Measurements from ENCODE around the gene OR6B2. TPM values are rescaled to one million over a fixed set of nuclear protein-coding genes. Genes with fewer than 3 reads are reported as not detected.

Gene OR6B2
- total RNA-seq, 4 donors from 2014 or later: not detected

DNA sequence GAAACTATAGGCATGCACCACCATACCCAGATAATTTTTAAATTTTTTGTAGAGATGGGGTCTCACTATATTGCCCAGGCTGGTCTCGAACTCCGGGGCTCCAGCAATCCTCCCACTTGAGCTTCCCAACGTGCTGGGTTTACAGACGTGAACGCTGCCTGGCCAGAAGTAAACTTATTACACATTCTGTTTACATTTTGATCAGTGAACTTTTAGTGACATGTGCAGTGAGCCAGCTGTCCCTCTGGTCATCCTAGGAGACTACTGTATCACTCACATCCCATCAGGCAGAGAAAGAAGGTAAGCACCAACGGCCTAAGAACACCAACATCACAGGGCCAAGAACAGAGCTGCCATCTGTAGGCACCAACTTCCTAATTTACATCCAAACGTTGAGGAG, 27.2 kb downstream of the OR6B2 start:
- no peak for TF ChIP-seq POLR2A (IDR thresholded peaks at IDR 0.05)
- TF ChIP-seq, protein P1, sequence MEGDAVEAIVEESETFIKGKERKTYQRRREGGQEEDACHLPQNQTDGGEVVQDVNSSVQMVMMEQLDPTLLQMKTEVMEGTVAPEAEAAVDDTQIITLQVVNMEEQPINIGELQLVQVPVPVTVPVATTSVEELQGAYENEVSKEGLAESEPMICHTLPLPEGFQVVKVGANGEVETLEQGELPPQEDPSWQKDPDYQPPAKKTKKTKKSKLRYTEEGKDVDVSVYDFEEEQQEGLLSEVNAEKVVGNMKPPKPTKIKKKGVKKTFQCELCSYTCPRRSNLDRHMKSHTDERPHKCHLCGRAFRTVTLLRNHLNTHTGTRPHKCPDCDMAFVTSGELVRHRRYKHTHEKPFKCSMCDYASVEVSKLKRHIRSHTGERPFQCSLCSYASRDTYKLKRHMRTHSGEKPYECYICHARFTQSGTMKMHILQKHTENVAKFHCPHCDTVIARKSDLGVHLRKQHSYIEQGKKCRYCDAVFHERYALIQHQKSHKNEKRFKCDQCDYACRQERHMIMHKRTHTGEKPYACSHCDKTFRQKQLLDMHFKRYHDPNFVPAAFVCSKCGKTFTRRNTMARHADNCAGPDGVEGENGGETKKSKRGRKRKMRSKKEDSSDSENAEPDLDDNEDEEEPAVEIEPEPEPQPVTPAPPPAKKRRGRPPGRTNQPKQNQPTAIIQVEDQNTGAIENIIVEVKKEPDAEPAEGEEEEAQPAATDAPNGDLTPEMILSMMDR (IDR thresholded peaks at IDR 0.05): no peak
- H3K4me3 ChIP-seq: no peak overlapping the region
- peaks cover 25 to 100% (median 32%) of the 10 kb centered on the region in 3 donors for H3K36me3 ChIP-seq
- no peaks in the 10 kb centered on the region for H3K4me1 ChIP-seq
- H3K27me3 ChIP-seq: no peaks in the 10 kb centered on the region
- no peak for DNase-seq
- intact Hi-C loops (cut with DNase I): no loop called here
- H3K27ac ChIP-seq: no peak overlapping the region
- WGBS, 2 donors: 75 to 88% methylated on average over 5 to 7 of the region's 7 CpGs
- no peaks in the 10 kb centered on the region for H3K9me3 ChIP-seq

DNA sequence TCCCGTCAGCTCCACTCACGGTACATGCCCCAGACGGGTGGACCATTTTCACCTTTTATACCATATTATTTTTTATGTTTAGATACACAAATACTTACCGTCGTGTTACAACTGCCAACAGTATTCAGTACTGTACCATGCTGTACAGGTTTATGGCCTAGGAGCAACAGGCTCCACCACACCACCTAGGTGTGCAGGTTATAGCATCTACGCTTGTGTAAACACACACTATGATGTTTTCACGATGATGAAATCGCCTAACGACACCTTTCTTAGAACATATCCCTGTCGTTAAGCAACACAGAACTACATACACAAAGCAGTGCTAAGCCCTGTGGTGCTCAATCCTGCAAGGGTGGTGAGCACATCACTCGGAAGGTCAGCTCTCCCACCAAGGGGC, 29.6 kb downstream of the OR6B2 start:
- H3K4me1 ChIP-seq: no peaks in the 10 kb centered on the region
- TF ChIP-seq, protein P1 (IDR thresholded peaks at IDR 0.05): no peak
- no peak for TF ChIP-seq POLR2A (IDR thresholded peaks at IDR 0.05)
- H3K27me3 ChIP-seq: no peaks in the 10 kb centered on the region
- DNase-seq: no peak
- no peaks in the 10 kb centered on the region for H3K9me3 ChIP-seq
- intact Hi-C loops (cut with DNase I): no loop called here
- H3K4me3 ChIP-seq: no peak overlapping the region
- H3K36me3 ChIP-seq: peaks cover 25 to 90% (median 32%) of the 10 kb centered on the region in 3 donors
- no peak overlapping the region for H3K27ac ChIP-seq
- WGBS, 2 donors: 80 to 88% methylated on average over 11 of the region's 11 CpGs

DNA sequence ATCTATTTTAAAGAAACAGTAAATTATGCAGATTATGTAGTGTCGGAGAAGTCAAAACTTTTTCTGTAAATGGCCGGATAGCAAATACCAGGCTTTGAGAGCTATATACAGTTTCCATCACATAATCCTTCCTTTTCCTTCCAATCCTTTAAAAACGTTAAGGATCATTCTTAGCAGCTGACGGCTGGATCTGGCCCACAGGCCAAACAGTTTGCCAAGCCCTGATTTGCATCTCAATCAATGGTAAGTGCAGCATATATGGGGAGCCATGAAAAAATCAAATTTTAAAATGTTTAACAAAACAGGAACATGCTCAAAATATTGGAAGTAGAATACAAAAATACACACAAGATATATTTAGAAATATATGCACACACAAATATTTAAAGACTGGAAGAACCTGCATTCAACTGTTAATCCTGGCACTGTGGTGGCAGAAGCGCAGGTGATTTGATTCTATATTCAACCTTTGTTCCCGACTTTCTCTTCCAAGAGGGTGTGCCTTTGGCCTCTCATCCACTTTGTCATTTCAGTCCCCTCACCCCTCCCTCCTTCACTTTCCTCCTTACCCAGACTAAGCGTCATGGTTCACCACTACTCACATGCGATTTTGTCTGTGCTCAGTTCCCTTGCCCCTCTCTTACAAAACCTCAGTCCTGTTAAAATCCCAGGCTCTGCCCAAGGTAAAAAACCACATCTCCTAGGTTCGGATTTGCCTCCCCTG, 32.4 kb downstream of the OR6B2 start:
- intact Hi-C loops (cut with DNase I): no loop called here
- H3K27ac ChIP-seq: no peak overlapping the region
- no peak overlapping the region for H3K4me3 ChIP-seq
- no peaks in the 10 kb centered on the region for H3K9me3 ChIP-seq
- 69 to 71% methylated on average over 9 of the region's 9 CpGs for WGBS, 2 donors
- H3K4me1 ChIP-seq: no peaks in the 10 kb centered on the region
- no peak for TF ChIP-seq POLR2A (IDR thresholded peaks at IDR 0.05)
- TF ChIP-seq, protein P1 (IDR thresholded peaks at IDR 0.05): no peak
- peaks cover 15 to 88% (median 15%) of the 10 kb centered on the region in 3 donors for H3K36me3 ChIP-seq
- no peak for DNase-seq
- H3K27me3 ChIP-seq: no peaks in the 10 kb centered on the region

- DNase-seq: no peak
- H3K9me3 ChIP-seq: no peaks in the 10 kb centered on the region
- no peaks in the 10 kb centered on the region for H3K27me3 ChIP-seq
- no peak overlapping the region for H3K27ac ChIP-seq
- H3K4me3 ChIP-seq: no peak overlapping the region
- no peak for TF ChIP-seq POLR2A (IDR thresholded peaks at IDR 0.05)
- TF ChIP-seq, protein P1 (IDR thresholded peaks at IDR 0.05): no peak
- no peaks in the 10 kb centered on the region for H3K4me1 ChIP-seq
- peaks cover 14 to 82% (median 15%) of the 10 kb centered on the region in 3 donors for H3K36me3 ChIP-seq
- intact Hi-C loops (cut with DNase I): no loop called here
- 84 to 92% methylated on average over 6 of the region's 6 CpGs for WGBS, 2 donors
Measured at GRCh38 chr2:239994086-239994485, 36.1 kb downstream of the OR6B2 start.

DNA sequence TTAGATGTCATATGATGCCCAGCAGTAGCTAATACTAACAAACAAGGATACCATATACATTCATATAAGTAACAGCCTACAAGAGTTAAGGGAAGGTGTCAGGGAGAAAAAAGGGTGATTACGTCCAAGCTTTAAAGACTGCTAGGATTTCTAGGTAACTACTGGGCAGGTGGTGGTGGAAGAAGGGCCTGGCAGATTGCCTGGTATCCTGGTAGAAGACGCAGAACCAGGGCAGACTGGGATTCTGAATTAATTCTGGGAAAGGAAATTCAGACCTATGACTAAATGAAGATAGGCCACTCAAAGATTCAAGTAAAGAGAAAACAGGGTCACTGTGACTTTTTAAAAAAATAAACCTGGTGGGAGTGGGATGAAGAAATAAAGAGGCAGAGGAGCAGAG, 36.9 kb downstream of the OR6B2 start:
- intact Hi-C loops (cut with DNase I): no loop called here
- TF ChIP-seq, protein P1 (IDR thresholded peaks at IDR 0.05): no peak
- TF ChIP-seq POLR2A (IDR thresholded peaks at IDR 0.05): no peak
- H3K4me1 ChIP-seq: no peaks in the 10 kb centered on the region
- DNase-seq: no peak
- H3K9me3 ChIP-seq: no peaks in the 10 kb centered on the region
- H3K4me3 ChIP-seq: no peak overlapping the region
- H3K27ac ChIP-seq: no peak overlapping the region
- WGBS, 2 donors: 86 to 89% methylated on average over 2 of the region's 2 CpGs
- peaks cover 8 to 82% (median 14%) of the 10 kb centered on the region in 3 donors for H3K36me3 ChIP-seq
- no peaks in the 10 kb centered on the region for H3K27me3 ChIP-seq

Measured in esophagus squamous epithelium (tissue), 5 donors.